Retinal pigment epithelial cell (primary cell): ENCODE measurements around the gene ADAMTS4.

Experiments used
- DNase-seq: peaks from one replicate; pipeline ENCODE4 v3.0.0-alpha.2; 2010; ENCODE audit warnings: low read depth
- H3K4me3 ChIP-seq: 2 replicates; pipeline ENCODE4 v1.5.1; 2011; ENCODE audit warnings: mild to moderate bottlenecking, low read length, control low read depth, moderate library complexity
- CTCF ChIP-seq: conservative IDR thresholded peaks from 2 replicates; pipeline ENCODE4 v1.5.1; 2011; ENCODE audit warnings: low read depth, low read length, control low read depth, inconsistent platforms

Gene ADAMTS4

GRCh38 chr1:161219078-161219892, 20.4 kb upstream of the ADAMTS4 start:
- H3K4me3 ChIP-seq, result no peak overlapping the region
- TF ChIP-seq CTCF, result no peak

DNA sequence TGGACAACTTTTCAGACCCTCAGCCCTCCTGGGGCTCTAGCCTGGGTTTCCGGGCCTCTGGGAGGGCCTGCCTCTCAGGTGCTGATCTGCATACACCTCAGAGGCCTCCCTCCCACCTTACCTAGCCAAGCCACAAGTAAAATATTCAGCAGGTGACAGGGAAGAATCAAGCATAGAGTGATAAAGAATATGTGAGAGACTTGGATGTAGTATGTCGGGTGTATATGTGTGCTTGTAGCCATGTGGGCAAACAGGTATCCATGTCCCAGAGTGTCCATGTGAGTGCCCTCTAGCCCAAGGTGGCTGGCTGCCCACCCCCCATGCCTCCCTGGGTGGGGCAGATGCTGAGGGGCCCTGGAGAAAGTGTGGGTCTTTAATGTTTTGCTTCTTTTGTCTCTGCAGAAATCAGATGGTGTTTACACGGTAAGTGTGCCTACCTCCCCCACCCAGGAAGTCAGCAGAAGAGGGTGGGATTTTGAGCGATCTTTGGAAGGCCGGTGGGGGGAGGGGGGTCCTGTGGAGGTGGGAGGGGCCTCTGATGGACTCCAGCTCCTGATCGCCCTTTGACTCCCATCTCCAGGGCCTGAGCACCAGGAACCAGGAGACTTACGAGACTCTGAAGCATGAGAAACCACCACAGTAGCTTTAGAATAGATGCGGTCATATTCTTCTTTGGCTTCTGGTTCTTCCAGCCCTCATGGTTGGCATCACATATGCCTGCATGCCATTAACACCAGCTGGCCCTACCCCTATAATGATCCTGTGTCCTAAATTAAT, 19.6 kb upstream of the ADAMTS4 start:
- no peak for TF ChIP-seq CTCF
- DNase-seq, result no peak
- H3K4me3 ChIP-seq, result no peak overlapping the region

More at GRCh38 chr1:161219078-161219892, 20.4 kb upstream of the ADAMTS4 start:
- no peak for DNase-seq

GRCh38 chr1:161217831-161218230, 19.0 kb upstream of the ADAMTS4 start:
- DNase-seq, result no peak
- H3K4me3 ChIP-seq, result no peak overlapping the region

GRCh38 chr1:161216945-161217712, 18.3 kb upstream of the ADAMTS4 start:
- no peak overlapping the region for H3K4me3 ChIP-seq

More at GRCh38 chr1:161217831-161218230, 19.0 kb upstream of the ADAMTS4 start:
- TF ChIP-seq CTCF, result no peak

GRCh38 chr1:161215076-161215475, 16.2 kb upstream of the ADAMTS4 start, which contains the start of gene FCER1G:
FCER1G (plus strand) TSS chr1:161215295; CDS start chr1:161215322, 27 bp downstream.
- no peak for DNase-seq
- no peak for TF ChIP-seq CTCF
- H3K4me3 ChIP-seq, result no peak within 1 kb of the TSS

More at GRCh38 chr1:161216945-161217712, 18.3 kb upstream of the ADAMTS4 start:
- no peak for TF ChIP-seq CTCF
- no peak for DNase-seq

DNA sequence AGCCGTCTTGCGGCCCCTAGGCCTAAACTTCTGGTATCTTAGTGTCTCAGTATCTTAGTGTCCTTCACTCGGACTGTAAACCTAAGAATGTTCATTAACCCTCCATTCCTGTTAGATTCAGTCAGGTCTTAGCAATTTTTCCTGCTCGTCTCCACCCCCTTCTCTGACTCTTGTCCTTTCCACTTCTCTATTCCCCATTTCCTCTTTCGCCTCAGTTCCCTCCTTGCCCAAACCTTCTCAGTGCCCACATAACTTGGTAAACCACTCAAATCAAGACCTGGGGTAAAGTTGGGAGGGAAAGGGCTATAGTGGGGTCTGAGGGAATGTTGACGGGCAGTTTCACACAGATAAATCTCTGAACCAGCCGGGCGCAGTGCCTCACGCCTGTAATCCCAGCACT, 15.5 kb upstream of the ADAMTS4 start:
- H3K4me3 ChIP-seq, result no peak overlapping the region
- no peak for DNase-seq

More for the DNA sequence above, 15.5 kb upstream of the ADAMTS4 start:
- no peak for TF ChIP-seq CTCF
